Measurements from ENCODE around the gene ETS1. TPM values are rescaled to one million over a fixed set of nuclear protein-coding genes. Genes with fewer than 3 reads are reported as not detected.

The ETS1 gene
- total and polyA plus RNA-seq, 4 donors = 20.7 to 154 (median 78.7) TPM

DNA sequence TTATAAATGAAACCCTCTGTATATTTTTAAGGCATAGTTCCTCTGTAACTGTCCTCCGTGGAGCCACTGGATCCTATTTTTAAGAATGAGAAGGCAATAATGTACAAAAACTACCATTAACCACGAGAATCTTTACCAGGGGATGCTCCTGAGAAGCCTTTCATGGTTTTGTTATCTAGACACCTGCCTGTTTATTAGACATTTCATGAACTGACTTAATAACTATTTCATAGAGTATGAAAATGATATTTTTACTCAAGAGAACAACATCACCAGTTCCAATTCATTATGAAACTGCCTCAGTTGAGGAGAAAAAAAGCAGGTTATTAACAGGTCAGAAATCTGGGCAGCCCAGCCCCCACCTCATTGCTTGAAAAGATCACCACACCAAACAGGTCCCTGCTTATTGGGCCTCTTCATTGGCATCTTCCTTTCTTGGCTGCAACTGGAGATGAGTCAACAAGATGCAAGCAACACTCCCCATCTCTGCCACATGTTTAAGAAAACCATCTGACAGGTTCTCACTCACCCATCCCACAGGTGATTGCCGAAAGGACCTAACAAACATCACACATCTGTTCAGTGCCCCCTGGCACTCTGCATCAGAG lies 27.8 kb downstream of the ETS1 start:
- no peak overlapping the region for H3K27ac ChIP-seq (ENCODE audit: low read depth in 1 of 2, low read length in 1 of 2)
- no peak for ATAC-seq (ENCODE audit: insufficient read depth, low FRiP score)
- no peak overlapping the region for H3K4me3 ChIP-seq
- TF ChIP-seq, protein P1, sequence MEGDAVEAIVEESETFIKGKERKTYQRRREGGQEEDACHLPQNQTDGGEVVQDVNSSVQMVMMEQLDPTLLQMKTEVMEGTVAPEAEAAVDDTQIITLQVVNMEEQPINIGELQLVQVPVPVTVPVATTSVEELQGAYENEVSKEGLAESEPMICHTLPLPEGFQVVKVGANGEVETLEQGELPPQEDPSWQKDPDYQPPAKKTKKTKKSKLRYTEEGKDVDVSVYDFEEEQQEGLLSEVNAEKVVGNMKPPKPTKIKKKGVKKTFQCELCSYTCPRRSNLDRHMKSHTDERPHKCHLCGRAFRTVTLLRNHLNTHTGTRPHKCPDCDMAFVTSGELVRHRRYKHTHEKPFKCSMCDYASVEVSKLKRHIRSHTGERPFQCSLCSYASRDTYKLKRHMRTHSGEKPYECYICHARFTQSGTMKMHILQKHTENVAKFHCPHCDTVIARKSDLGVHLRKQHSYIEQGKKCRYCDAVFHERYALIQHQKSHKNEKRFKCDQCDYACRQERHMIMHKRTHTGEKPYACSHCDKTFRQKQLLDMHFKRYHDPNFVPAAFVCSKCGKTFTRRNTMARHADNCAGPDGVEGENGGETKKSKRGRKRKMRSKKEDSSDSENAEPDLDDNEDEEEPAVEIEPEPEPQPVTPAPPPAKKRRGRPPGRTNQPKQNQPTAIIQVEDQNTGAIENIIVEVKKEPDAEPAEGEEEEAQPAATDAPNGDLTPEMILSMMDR (IDR thresholded peaks at IDR 0.05; ENCODE audit: control extremely low read depth, extremely low read depth) = no peak
- H3K36me3 ChIP-seq (ENCODE audit: control insufficient read depth in 4 of 4, insufficient read depth in 4 of 4, low read length in 4 of 4) = no peaks in the 10 kb centered on the region
- WGBS, 2 donors = 82 to 83% methylated on average over 3 of the region's 3 CpGs
- peaks cover 0 to 6% (median 0%) of the 10 kb centered on the region in 5 donors for H3K4me1 ChIP-seq (ENCODE audit: control insufficient read depth in 5 of 5, insufficient read depth in 5 of 5, low read length in 5 of 5)
- peaks cover 0 to 2% (median 0%) of the 10 kb centered on the region in 4 donors for H3K9me3 ChIP-seq (ENCODE audit: control insufficient read depth in 4 of 4, insufficient read depth in 3 of 4, low read length in 3 of 4)
- DNase-seq = no peak
- H3K9ac ChIP-seq (ENCODE audit: insufficient read depth in 1 of 2, low read length in 2 of 2) = no peak overlapping the region
- no peaks in the 10 kb centered on the region for H3K27me3 ChIP-seq (ENCODE audit: control insufficient read depth in 3 of 3, insufficient read depth in 3 of 3, low read length in 2 of 3)

DNA sequence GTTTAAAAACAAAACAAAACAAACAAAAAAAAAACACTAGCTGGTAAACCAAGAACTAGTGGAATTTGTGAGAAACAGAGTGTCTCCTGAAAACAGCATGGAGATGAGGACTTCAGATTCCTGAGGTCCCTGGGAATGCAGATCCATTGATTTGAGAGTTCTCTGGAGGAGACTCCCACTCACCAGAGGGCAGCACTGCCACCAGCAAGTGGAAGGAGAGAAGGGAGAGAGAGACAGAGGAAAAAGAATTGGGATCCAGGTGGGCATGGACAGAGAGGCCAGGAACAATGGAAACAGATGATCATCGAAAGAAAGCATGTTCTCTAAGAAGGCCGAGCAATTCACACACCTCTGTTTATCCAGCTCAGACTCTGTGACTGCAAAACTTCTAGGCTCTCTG lies 31.8 kb downstream of the ETS1 start:
- Histone ChIP-seq H3K4me1 (ENCODE audit: control insufficient read depth in 5 of 5, insufficient read depth in 5 of 5, low read length in 5 of 5) (peaks cover 0 to 24% (median 12%) of the 10 kb centered on the region in 5 donors), H3K27ac (ENCODE audit: low read depth in 1 of 2, low read length in 1 of 2) (no peak overlapping the region), H3K27me3 (ENCODE audit: control insufficient read depth in 3 of 3, insufficient read depth in 3 of 3, low read length in 2 of 3) (no peaks in the 10 kb centered on the region), H3K4me3 (no peak overlapping the region), H3K9ac (ENCODE audit: insufficient read depth in 1 of 2, low read length in 2 of 2) (no peak overlapping the region), H3K9me3 (ENCODE audit: control insufficient read depth in 4 of 4, insufficient read depth in 3 of 4, low read length in 3 of 4) (no peaks in the 10 kb centered on the region), H3K36me3 (ENCODE audit: control insufficient read depth in 4 of 4, insufficient read depth in 4 of 4, low read length in 4 of 4) (no peaks in the 10 kb centered on the region)
- ATAC-seq (ENCODE audit: insufficient read depth, low FRiP score) = no peak
- no peak for DNase-seq
- WGBS, 2 donors = 87 to 92% methylated on average over 2 of the region's 2 CpGs
- TF ChIP-seq, protein P1 (IDR thresholded peaks at IDR 0.05; ENCODE audit: control extremely low read depth, extremely low read depth) = no peak

DNA sequence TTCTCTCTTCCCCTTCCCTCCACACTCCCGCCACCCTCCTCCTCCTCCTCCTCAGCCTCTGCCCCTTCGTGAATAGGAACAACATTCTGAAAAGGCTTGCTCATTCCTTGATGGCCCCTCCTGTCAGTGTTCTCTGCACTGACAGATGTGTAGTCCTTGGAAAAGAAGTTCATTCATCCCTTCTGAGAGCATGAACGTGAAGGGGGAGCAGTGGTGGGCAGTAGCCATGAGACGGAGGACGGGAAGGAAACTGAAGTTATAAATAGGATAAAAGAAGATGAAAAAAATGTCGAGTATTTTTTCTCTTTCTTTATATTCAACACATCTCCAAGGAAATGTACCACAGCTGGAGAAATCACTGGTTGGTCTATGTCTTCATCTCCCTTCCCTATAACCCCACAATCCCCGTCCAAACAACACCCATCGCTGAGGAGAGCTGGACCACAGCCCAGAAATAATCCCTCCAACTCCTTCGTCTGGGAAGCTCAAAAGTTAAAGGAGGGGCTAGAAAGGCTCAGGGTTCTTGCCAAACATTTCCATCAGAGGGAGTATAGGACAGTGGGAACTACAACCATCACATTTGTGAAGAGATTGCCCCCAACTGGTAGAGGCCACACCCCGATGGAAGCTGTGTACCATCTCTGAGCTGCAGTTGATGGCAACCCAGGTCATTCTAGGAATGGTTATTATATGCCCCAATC lies 33.5 kb downstream of the ETS1 start:
- no peaks in the 10 kb centered on the region for H3K9me3 ChIP-seq (ENCODE audit: control insufficient read depth in 4 of 4, insufficient read depth in 3 of 4, low read length in 3 of 4)
- TF ChIP-seq, protein P1 (IDR thresholded peaks at IDR 0.05; ENCODE audit: control extremely low read depth, extremely low read depth) = peak; percentile 4
- ATAC-seq (ENCODE audit: insufficient read depth, low FRiP score) = no peak
- no peaks in the 10 kb centered on the region for H3K27me3 ChIP-seq (ENCODE audit: control insufficient read depth in 3 of 3, insufficient read depth in 3 of 3, low read length in 2 of 3)
- no peak overlapping the region for H3K9ac ChIP-seq (ENCODE audit: insufficient read depth in 1 of 2, low read length in 2 of 2)
- H3K4me1 ChIP-seq (ENCODE audit: control insufficient read depth in 5 of 5, insufficient read depth in 5 of 5, low read length in 5 of 5) = peaks cover 0 to 39% (median 12%) of the 10 kb centered on the region in 5 donors
- H3K4me3 ChIP-seq = no peak overlapping the region
- peak overlapping the region in 1 of 2 donors; percentile 13 for H3K27ac ChIP-seq (ENCODE audit: low read depth in 1 of 2, low read length in 1 of 2)
- no peaks in the 10 kb centered on the region for H3K36me3 ChIP-seq (ENCODE audit: control insufficient read depth in 4 of 4, insufficient read depth in 4 of 4, low read length in 4 of 4)
- WGBS, 2 donors = 30 to 35% methylated on average over 10 of the region's 10 CpGs
- DNase-seq = peak; percentile 95 to 99 (median 99)

Measured in lung (tissue), 12 donors.